ACC112 (cell line): ENCODE measurements around the gene FAM193B.

Experiments used
- H2AFZ ChIP-seq: fragments of 200-600 bp; sonication (generic); one replicate; pipeline ENCODE4 v1.6.0; 2017; ENCODE audit warnings: antibody characterized with exemption, low read length; ENCODE audit not compliant: unreplicated experiment
- H3K27ac ChIP-seq: fragments of 200-600 bp; sonication (generic); 2 replicates; pipeline ENCODE4 v1.5.1; 2014; ENCODE audit warnings: low read depth, mild to moderate bottlenecking, antibody characterized with exemption, low read length, moderate library complexity
- H3K27me3 ChIP-seq: fragments of 200-600 bp; sonication (generic); 2 replicates; pipeline ENCODE4 v1.6.1; 2014; ENCODE audit warnings: mild to moderate bottlenecking, antibody characterized with exemption, low read length, moderate library complexity, mixed read lengths; ENCODE audit not compliant: insufficient read depth
- H3K36me3 ChIP-seq: fragments of 200-600 bp; sonication (generic); 2 replicates; pipeline ENCODE4 v1.6.1; 2016; ENCODE audit warnings: mild to moderate bottlenecking, antibody characterized with exemption, low read length, moderate library complexity, mixed read lengths; ENCODE audit not compliant: insufficient read depth
- H3K4me1 ChIP-seq: fragments of 200-600 bp; sonication (generic); one replicate; pipeline ENCODE4 v1.6.1; 2016; ENCODE audit warnings: low read length, mixed read lengths; ENCODE audit not compliant: insufficient read depth, unreplicated experiment, control insufficient read depth
- H3K4me3 ChIP-seq: fragments of 200-600 bp; sonication (generic); 2 replicates; pipeline ENCODE4 v1.5.1; 2014; ENCODE audit warnings: mild to moderate bottlenecking, low read depth, low read length
- H3K79me2 ChIP-seq: fragments of 200-600 bp; sonication (generic); one replicate; pipeline ENCODE4 v1.6.0; 2016; ENCODE audit warnings: low read length; ENCODE audit not compliant: control insufficient read depth, unreplicated experiment, insufficient read depth

FAM193B gene

GRCh38 chr5:177483994-177484901 is 70.1 kb downstream of the FAM193B start:
- no peak overlapping the region for H2AFZ ChIP-seq
- H3K79me2 ChIP-seq, result peaks cover 4% of the 10 kb centered on the region
- peaks cover 17% of the 10 kb centered on the region for H3K4me1 ChIP-seq
- no peaks in the 10 kb centered on the region for H3K27me3 ChIP-seq
- H3K4me3 ChIP-seq, result no peak overlapping the region
- no peak overlapping the region for H3K27ac ChIP-seq
- H3K36me3 ChIP-seq, result peaks cover 17% of the 10 kb centered on the region

- Histone ChIP-seq H3K4me3 (no peak overlapping the region), H3K36me3 (peaks cover 16% of the 10 kb centered on the region), H3K27me3 (no peaks in the 10 kb centered on the region), H3K79me2 (no peaks in the 10 kb centered on the region), H3K27ac (no peak overlapping the region), H2AFZ (no peak overlapping the region), H3K4me1 (peaks cover 20% of the 10 kb centered on the region)
These were observed 71.3 kb downstream of the FAM193B start for GRCh38 chr5:177483042-177483441.

GRCh38 chr5:177482359-177482795 is 72.0 kb downstream of the FAM193B start:
- Histone ChIP-seq H2AFZ (no peak overlapping the region), H3K36me3 (peaks cover 10% of the 10 kb centered on the region), H3K4me1 (peaks cover 20% of the 10 kb centered on the region), H3K4me3 (no peak overlapping the region), H3K79me2 (no peaks in the 10 kb centered on the region), H3K27me3 (no peaks in the 10 kb centered on the region), H3K27ac (no peak overlapping the region)

- H3K27ac ChIP-seq, result 0 out of 2 replicates have a peak overlapping the region, but pooled peaks have one; percentile 12
- no peak overlapping the region for H3K4me3 ChIP-seq
These were observed 74.6 kb downstream of the FAM193B start for GRCh38 chr5:177479774-177480173.

GRCh38 chr5:177478711-177479646 is 75.4 kb downstream of the FAM193B start:
- H2AFZ ChIP-seq, result no peak overlapping the region
- H3K4me3 ChIP-seq, result no peak overlapping the region
- peaks cover 30% of the 10 kb centered on the region for H3K4me1 ChIP-seq
- no peaks in the 10 kb centered on the region for H3K79me2 ChIP-seq
- H3K27me3 ChIP-seq, result no peaks in the 10 kb centered on the region
- peaks cover 1% of the 10 kb centered on the region; the same call in 1 of the 2 replicates for H3K36me3 ChIP-seq
- H3K27ac ChIP-seq, result 0 out of 2 replicates have a peak overlapping the region, but pooled peaks have one; percentile 12

More at GRCh38 chr5:177479774-177480173, 74.6 kb downstream of the FAM193B start:
- Histone ChIP-seq H3K27me3 (no peaks in the 10 kb centered on the region), H3K36me3 (peaks cover 3% of the 10 kb centered on the region; the same call in 1 of the 2 replicates), H2AFZ (no peak overlapping the region), H3K79me2 (no peaks in the 10 kb centered on the region), H3K4me1 (peaks cover 30% of the 10 kb centered on the region)

- Histone ChIP-seq H3K4me1 (peaks cover 30% of the 10 kb centered on the region), H3K27ac (no peak overlapping the region), H3K27me3 (no peaks in the 10 kb centered on the region), H2AFZ (no peak overlapping the region), H3K79me2 (peaks cover under 1% of the 10 kb centered on the region), H3K4me3 (no peak overlapping the region), H3K36me3 (no peaks in the 10 kb centered on the region)
These were observed 76.5 kb downstream of the FAM193B start for GRCh38 chr5:177477701-177478477.

- H2AFZ ChIP-seq, result no peak overlapping the region
- no peak overlapping the region for H3K27ac ChIP-seq
- no peak overlapping the region for H3K4me3 ChIP-seq
These were observed 77.7 kb downstream of the FAM193B start for GRCh38 chr5:177476531-177477233.

GRCh38 chr5:177475563-177476427 is 78.6 kb downstream of the FAM193B start:
- no peaks in the 10 kb centered on the region for H3K36me3 ChIP-seq
- H3K27me3 ChIP-seq, result no peaks in the 10 kb centered on the region
- H3K4me1 ChIP-seq, result peaks cover 36% of the 10 kb centered on the region
- H3K27ac ChIP-seq, result no peak overlapping the region
- H3K4me3 ChIP-seq, result no peak overlapping the region
- peaks cover 22% of the 10 kb centered on the region for H3K79me2 ChIP-seq
- no peak overlapping the region for H2AFZ ChIP-seq

More at GRCh38 chr5:177476531-177477233, 77.7 kb downstream of the FAM193B start:
- H3K27me3 ChIP-seq, result no peaks in the 10 kb centered on the region
- no peaks in the 10 kb centered on the region for H3K36me3 ChIP-seq
- H3K4me1 ChIP-seq, result peaks cover 31% of the 10 kb centered on the region
- peaks cover 13% of the 10 kb centered on the region for H3K79me2 ChIP-seq
